OCI-LY7 (cell line): ENCODE measurements around the gene ZNF536. TPM values are rescaled to one million over a fixed set of nuclear protein-coding genes. Genes with fewer than 3 reads are reported as not detected.

Source experiments
- BruUV-seq: library from RNA; stranded (reverse); fragments of 400-500 nt; replicated peaks from 2 replicates; lab custom pipeline; 2021; lab: Mats Ljungman, UMichigan
- CTCF ChIA-PET: fragments of 300-600 bp; sonication (Branson Sonifier 250); formaldehyde crosslinking; loops from one replicate; lab custom pipeline; 2022; ENCODE audit warnings: antibody characterized with exemption; ENCODE audit not compliant: unreplicated experiment; lab: Charles Lee
- POLR2A ChIA-PET: fragments of 300-600 bp; sonication (Branson Sonifier 250); formaldehyde crosslinking; loops from one replicate; lab custom pipeline; 2022; ENCODE audit warnings: antibody characterized with exemption; lab: Charles Lee
- DNase-seq: peaks from one replicate; pipeline ENCODE4 v3.0.0-alpha.2; 2015; ENCODE audit warnings: low spot score
- H2AFZ ChIP-seq: fragments of 200-600 bp; sonication (generic), shearing (Covaris generic); 2 replicates; pipeline ENCODE4 v1.6.1; 2014; ENCODE audit warnings: mild to moderate bottlenecking, antibody characterized with exemption, low read length, moderate library complexity
- H3K27ac ChIP-seq: fragments of 200-600 bp; sonication (generic); 2 replicates; pipeline ENCODE4 v1.5.1; 2014; ENCODE audit warnings: mixed run types, low read depth, mild to moderate bottlenecking, moderate library complexity, low read length, inconsistent platforms; ENCODE audit not compliant: poor library complexity, severe bottlenecking
- H3K36me3 ChIP-seq: fragments of 200-600 bp; sonication (generic); 2 replicates; pipeline ENCODE4 v1.6.1; 2014; ENCODE audit warnings: mild to moderate bottlenecking, antibody characterized with exemption, low read length, moderate library complexity, mixed read lengths; ENCODE audit not compliant: insufficient read depth
- H3K4me1 ChIP-seq: fragments of 200-600 bp; sonication (generic); 2 replicates; pipeline ENCODE4 v1.5.1; 2014; ENCODE audit warnings: mild to moderate bottlenecking, low read length; ENCODE audit not compliant: insufficient read depth, poor library complexity, severe bottlenecking
- H3K4me2 ChIP-seq: fragments of 200-600 bp; sonication (generic); 2 replicates; pipeline ENCODE4 v1.6.1; 2014; ENCODE audit warnings: mild to moderate bottlenecking, low read length
- H3K4me3 ChIP-seq: fragments of 200-600 bp; sonication (generic); 2 replicates; pipeline ENCODE4 v1.5.1; 2014; ENCODE audit warnings: mild to moderate bottlenecking, low read depth, low read length; ENCODE audit not compliant: poor library complexity, severe bottlenecking
- H3K79me2 ChIP-seq: fragments of 200-600 bp; sonication (generic); 2 replicates; pipeline ENCODE4 v1.6.1; 2016; ENCODE audit warnings: low read depth, mild to moderate bottlenecking, low read length, moderate library complexity, mixed read lengths; ENCODE audit not compliant: insufficient read depth
- H3K9me2 ChIP-seq: fragments of 200-600 bp; sonication (generic); 2 replicates; pipeline ENCODE4 v1.6.1; 2016; ENCODE audit warnings: mild to moderate bottlenecking, low read length, mixed read lengths; ENCODE audit not compliant: insufficient read depth
- H3K9me3 ChIP-seq: fragments of 200-600 bp; sonication (generic); 2 replicates; pipeline ENCODE4 v1.6.1; 2014; ENCODE audit warnings: mild to moderate bottlenecking, mixed run types, low read length, mixed read lengths
- H4K20me1 ChIP-seq: fragments of 200-600 bp; sonication (generic); 2 replicates; pipeline ENCODE4 v1.6.1; 2014; ENCODE audit warnings: mild to moderate bottlenecking, antibody characterized with exemption, low read length, moderate library complexity, mixed read lengths; ENCODE audit not compliant: insufficient read depth
- CTCF ChIP-seq: fragments of 200-600 bp; sonication (generic); conservative IDR thresholded peaks from 2 replicates; pipeline ENCODE4 v1.5.1; 2014; ENCODE audit warnings: mild to moderate bottlenecking, antibody characterized with exemption, low read length, moderate library complexity, mixed read lengths
- EZH2phosphoT487 ChIP-seq: fragments of 200-600 bp; sonication (generic); IDR thresholded peaks from 2 replicates; pipeline ENCODE4 v1.6.1; 2018; ENCODE audit warnings: low read depth, borderline replicate concordance, mild to moderate bottlenecking, mixed run types, antibody characterized with exemption, low read length, moderate library complexity, mixed read lengths
- intact Hi-C: fragments of 100-400 bp; cut with micrococcal nuclease; formaldehyde crosslinking; loops from one replicate; pipeline ENCODE4 v1.10.0; 2022; ENCODE audit not compliant: unreplicated experiment
- total RNA-seq, 2 experiments: library from RNA; depleted of rRNA in 1 of 2; stranded (reverse); fragments of >200 nt in 1 of 2; shearing (Covaris generic) in 1 of 2; gene quantifications; 2 replicates each; pipeline ENCODE4 v1.2.3, GENCODE V29; 2014 to 2022

ZNF536 gene
- total RNA-seq, 2 experiments from 2014 or later: 0.06 to 0.30 TPM

GRCh38 chr19:30360376-30361106 is 11.6 kb upstream of the ZNF536 start:
- BruUV-seq: no TSS peak
- POLR2A ChIA-PET: interaction anchor here (0.5 kb wide), 1 partner anchor 13 kb away, joined by 3 read pairs; no protein-coding TSS in a partner anchor
- Histone ChIP-seq H4K20me1 (no peaks in the 10 kb centered on the region), H3K9me2 (no peaks in the 10 kb centered on the region), H3K9me3 (no peaks in the 10 kb centered on the region), H3K4me1 (no peaks in the 10 kb centered on the region), H3K4me3 (no peak overlapping the region), H3K79me2 (no peaks in the 10 kb centered on the region), H3K27ac (no peak overlapping the region), H3K4me2 (no peak overlapping the region), H2AFZ (no peak overlapping the region), H3K36me3 (no peaks in the 10 kb centered on the region)
- CTCF ChIA-PET: no interaction called here
- no peak for DNase-seq
- intact Hi-C loops: no loop called here
- TF ChIP-seq CTCF: no peak
- no peak for TF ChIP-seq EZH2phosphoT487

GRCh38 chr19:30361107-30361447 is 11.1 kb upstream of the ZNF536 start:
- no peaks in the 10 kb centered on the region for H3K9me3 ChIP-seq
- intact Hi-C loops: no loop called here
- no peak for DNase-seq
- H2AFZ ChIP-seq: no peak overlapping the region
- CTCF ChIA-PET: no interaction called here
- BruUV-seq: no TSS peak
- H3K79me2 ChIP-seq: no peaks in the 10 kb centered on the region
- POLR2A ChIA-PET: interaction anchor here (0.5 kb wide), 1 partner anchor 14 kb away, joined by 3 read pairs; no protein-coding TSS in a partner anchor
- H4K20me1 ChIP-seq: no peaks in the 10 kb centered on the region
- H3K4me1 ChIP-seq: no peaks in the 10 kb centered on the region
- TF ChIP-seq CTCF (no peak), EZH2phosphoT487 (no peak)
- H3K36me3 ChIP-seq: no peaks in the 10 kb centered on the region
- H3K4me2 ChIP-seq: no peak overlapping the region
- no peaks in the 10 kb centered on the region for H3K9me2 ChIP-seq
- H3K4me3 ChIP-seq: no peak overlapping the region
- no peak overlapping the region for H3K27ac ChIP-seq

- Histone ChIP-seq H4K20me1 (no peaks in the 10 kb centered on the region), H3K27ac (no peak overlapping the region), H3K9me2 (no peaks in the 10 kb centered on the region), H2AFZ (no peak overlapping the region), H3K4me3 (no peak overlapping the region), H3K36me3 (no peaks in the 10 kb centered on the region), H3K9me3 (no peaks in the 10 kb centered on the region), H3K79me2 (no peaks in the 10 kb centered on the region), H3K4me2 (no peak overlapping the region), H3K4me1 (no peaks in the 10 kb centered on the region)
- ChIA-PET CTCF (no interaction called here), POLR2A (no interaction called here)
- intact Hi-C loops: no loop called here
- BruUV-seq: no TSS peak
- no peak for DNase-seq
- TF ChIP-seq EZH2phosphoT487 (no peak), CTCF (no peak)
Measured at GRCh38 chr19:30361721-30362120, 10.5 kb upstream of the ZNF536 start.
